Natural killer cell (primary cell): Measurements from ENCODE around the gene MC2R. TPM values are rescaled to one million over a fixed set of nuclear protein-coding genes. Genes with fewer than 3 reads are reported as not detected.

Experiments
- ATAC-seq, 3 donors: fragments of 150-1000 bp in 2 of 3; fragments of 200-7000 bp in 1 of 3; cut with Tn5 transposase; 1 replicate in 1 of 3; 2 replicates in 2 of 3; pipeline ENCODE4 v1.10.0; 2021; ENCODE audit warnings: mild to moderate bottlenecking in 2 of 3, moderate library complexity in 2 of 3
- DNase-seq, 2 donors: peaks; one replicate each; pipeline versions ENCODE4 v3.0.0 to v3.0.0-alpha.2; 2013 to 2021; ENCODE audit warnings: mixed read lengths in 1 of 2
- H3K27ac ChIP-seq: one replicate; pipeline ENCODE4 v1.5.1; 2013; ENCODE audit warnings: mild to moderate bottlenecking, low read length
- H3K27me3 ChIP-seq: one replicate; pipeline ENCODE4 v1.6.1; 2013; ENCODE audit warnings: low read length; ENCODE audit not compliant: control insufficient read depth, insufficient read depth
- H3K36me3 ChIP-seq: one replicate; pipeline ENCODE4 v1.6.1; 2013; ENCODE audit warnings: low read length; ENCODE audit not compliant: control insufficient read depth, insufficient read depth
- H3K4me1 ChIP-seq: one replicate; pipeline ENCODE4 v1.6.1; 2013; ENCODE audit warnings: low read length; ENCODE audit not compliant: control insufficient read depth, insufficient read depth
- H3K4me3 ChIP-seq: one replicate; pipeline ENCODE4 v1.5.1; 2013; ENCODE audit warnings: low read length
- H3K9me3 ChIP-seq: one replicate; pipeline ENCODE4 v1.6.1; 2013; ENCODE audit warnings: low read length; ENCODE audit not compliant: control insufficient read depth, insufficient read depth
- H3K27ac Mint-ChIP-seq, 2 donors: one replicate each; pipeline ENCODE4 v1.8.0; 2022; ENCODE audit warnings: mild to moderate bottlenecking in 2 of 2, mixed read lengths in 2 of 2, moderate library complexity in 1 of 2
- H3K27me3 Mint-ChIP-seq, 2 donors: one replicate each; pipeline ENCODE4 v1.8.0; 2022; ENCODE audit warnings: low read depth in 2 of 2, mixed read lengths in 2 of 2
- H3K36me3 Mint-ChIP-seq: one replicate; pipeline ENCODE4 v1.8.0; 2022; ENCODE audit warnings: mixed read lengths
- H3K4me1 Mint-ChIP-seq, 2 donors: one replicate each; pipeline ENCODE4 v1.8.0; 2022; ENCODE audit warnings: mixed read lengths in 2 of 2
- H3K4me3 Mint-ChIP-seq: one replicate; pipeline ENCODE4 v1.8.0; 2022; ENCODE audit warnings: mild to moderate bottlenecking, moderate library complexity, mixed read lengths
- H3K9me3 Mint-ChIP-seq, 2 donors: one replicate each; pipeline ENCODE4 v1.8.0; 2022; ENCODE audit warnings: mixed read lengths in 2 of 2
- CTCF ChIP-seq: fragments of 200-600 bp; IDR thresholded peaks from one replicate; pipeline ENCODE4 v1.8.0; 2022; ENCODE audit warnings: antibody characterized with exemption
- WGBS: methylation state at CpG from one replicate; pipeline ENCODE4 v1.1.7; 2013; ENCODE audit warnings: missing lambda C conversion rate; ENCODE audit not compliant: insufficient coverage; 5-methylcytosine and 5-hydroxymethylcytosine counted together
- intact Hi-C: fragments of 100-400 bp; cut with micrococcal nuclease; formaldehyde crosslinking; loops from one replicate; pipeline ENCODE4 v1.14.2; 2022
- total RNA-seq, 4 donors: library from RNA; stranded (reverse); fragments of 120-200 nt in 1 of 4; gene quantifications; one replicate each; pipeline versions ENCODE4 v1.2.3 to v1.2.4, GENCODE V29; 2013 to 2022

Gene MC2R
- total RNA-seq, 3 donors from 2014 or later (not counting 1 experiment from before 2014, with no cell fraction given), result not detected

GRCh38 chr18:13900633-13901032, 14.7 kb downstream of the MC2R start:
- H3K4me3 Mint-ChIP-seq, result no peak overlapping the region
- no peak for DNase-seq
- Histone ChIP-seq H3K27ac (no peak overlapping the region), H3K9me3 (no peaks in the 10 kb centered on the region), H3K4me1 (no peaks in the 10 kb centered on the region), H3K4me3 (no peak overlapping the region), H3K27me3 (no peaks in the 10 kb centered on the region), H3K36me3 (no peaks in the 10 kb centered on the region)
- no peak overlapping the region for H3K27ac Mint-ChIP-seq
- peaks cover 19% of the 10 kb centered on the region for H3K36me3 Mint-ChIP-seq
- ATAC-seq, result no peak
- no peaks in the 10 kb centered on the region for H3K4me1 Mint-ChIP-seq
- no peaks in the 10 kb centered on the region for H3K27me3 Mint-ChIP-seq
- WGBS, result 64% methylated on average over 1 of the region's 1 CpG
- intact Hi-C loops, result no loop called here
- peaks cover 12 to 16% of the 10 kb centered on the region in 2 donors for H3K9me3 Mint-ChIP-seq
- no peak for TF ChIP-seq CTCF

GRCh38 chr18:13895505-13896033, 19.8 kb downstream of the MC2R start:
- Histone ChIP-seq H3K27ac (no peak overlapping the region), H3K4me3 (no peak overlapping the region), H3K9me3 (no peaks in the 10 kb centered on the region), H3K4me1 (no peaks in the 10 kb centered on the region), H3K27me3 (no peaks in the 10 kb centered on the region), H3K36me3 (no peaks in the 10 kb centered on the region)
- peaks cover 5 to 8% of the 10 kb centered on the region in 2 donors for H3K9me3 Mint-ChIP-seq
- peaks cover 19% of the 10 kb centered on the region for H3K36me3 Mint-ChIP-seq
- no peak overlapping the region for H3K27ac Mint-ChIP-seq
- no peaks in the 10 kb centered on the region for H3K4me1 Mint-ChIP-seq
- intact Hi-C loops, result no loop called here
- 79% methylated on average over 5 of the region's 6 CpGs for WGBS
- TF ChIP-seq CTCF, result no peak
- no peak for DNase-seq
- peaks cover 2 to 20% of the 10 kb centered on the region in 2 donors for H3K27me3 Mint-ChIP-seq
- ATAC-seq, result no peak
- no peak overlapping the region for H3K4me3 Mint-ChIP-seq

GRCh38 chr18:13894531-13894930, 20.8 kb downstream of the MC2R start:
- TF ChIP-seq CTCF, result no peak
- ATAC-seq, result no peak
- no peaks in the 10 kb centered on the region for H3K4me1 Mint-ChIP-seq
- H3K4me3 ChIP-seq, result no peak overlapping the region
- H3K36me3 ChIP-seq, result no peaks in the 10 kb centered on the region
- H3K4me1 ChIP-seq, result no peaks in the 10 kb centered on the region
- no peaks in the 10 kb centered on the region for H3K9me3 Mint-ChIP-seq
- 86% methylated on average over 5 of the region's 5 CpGs for WGBS
- no peak overlapping the region for H3K27ac ChIP-seq
- peaks cover 4 to 20% of the 10 kb centered on the region in 2 donors for H3K27me3 Mint-ChIP-seq
- peaks cover 8% of the 10 kb centered on the region for H3K36me3 Mint-ChIP-seq
- DNase-seq, result no peak
- H3K27me3 ChIP-seq, result no peaks in the 10 kb centered on the region
- no peak overlapping the region for H3K4me3 Mint-ChIP-seq
- no peak overlapping the region for H3K27ac Mint-ChIP-seq
- no peaks in the 10 kb centered on the region for H3K9me3 ChIP-seq
- intact Hi-C loops, result no loop called here

GRCh38 chr18:13893418-13893760, 21.9 kb downstream of the MC2R start:
- Mint-ChIP-seq H3K4me1 (no peaks in the 10 kb centered on the region), H3K27ac (no peak overlapping the region), H3K9me3 (no peaks in the 10 kb centered on the region), H3K36me3 (no peaks in the 10 kb centered on the region), H3K4me3 (no peak overlapping the region), H3K27me3 (peaks cover 4 to 20% of the 10 kb centered on the region in 2 donors)
- TF ChIP-seq CTCF, result no peak
- 16% methylated on average over 2 of the region's 3 CpGs for WGBS
- ATAC-seq (no peak), DNase-seq (no peak)
- H3K27ac ChIP-seq, result no peak overlapping the region
- intact Hi-C loops, result no loop called here
- no peaks in the 10 kb centered on the region for H3K27me3 ChIP-seq
- H3K36me3 ChIP-seq, result no peaks in the 10 kb centered on the region
- H3K9me3 ChIP-seq, result no peaks in the 10 kb centered on the region
- H3K4me3 ChIP-seq, result no peak overlapping the region
- no peaks in the 10 kb centered on the region for H3K4me1 ChIP-seq
